B cell (primary cell): ENCODE measurements around the gene EHD3. TPM values are rescaled to one million over a fixed set of nuclear protein-coding genes. Genes with fewer than 3 reads are reported as not detected.
A peak's percentile ranks its signal among the peaks of the same experiment; 100 is the strongest.

ENCODE experiments used
- ATAC-seq: fragments of 200-7000 bp; cut with Tn5 transposase; one replicate; pipeline ENCODE4 v1.10.0; 2021; ENCODE audit warnings: low read depth, mild to moderate bottlenecking, moderate number of reproducible peaks, moderate library complexity
- CTCF ChIA-PET: fragments of 350-600 bp; sonication (Branson Sonifier 250); formaldehyde crosslinking; loops from one replicate; lab custom pipeline; 2021; ENCODE audit warnings: antibody characterized with exemption, inconsistent platforms; lab: Charles Lee
- POLR2A ChIA-PET: fragments of 350-600 bp; sonication (Branson Sonifier 250); formaldehyde crosslinking; loops from one replicate; lab custom pipeline; 2021; ENCODE audit warnings: antibody characterized with exemption; lab: Charles Lee
- DNase-seq: peaks from one replicate; pipeline ENCODE4 v3.0.0; 2013
- H2AFZ ChIP-seq: 2 replicates; pipeline ENCODE4 v1.6.1; 2012; ENCODE audit warnings: mild to moderate bottlenecking, low read depth, low read length; ENCODE audit not compliant: insufficient read depth, poor library complexity, severe bottlenecking
- H3K27ac ChIP-seq, 2 donors: 1 replicate in 1 of 2; 2 replicates in 1 of 2; pipeline ENCODE4 v1.5.1; 2012 to 2013; ENCODE audit warnings: low read length in 2 of 2, mild to moderate bottlenecking in 2 of 2, moderate library complexity in 1 of 2
- H3K27me3 ChIP-seq, 4 experiments: fragments of 200-600 bp in 1 of 4; sonication (generic) in 1 of 4; replicated peaks in 1 of 4; 1 replicate in 2 of 4; 2 replicates in 2 of 4; pipeline versions ENCODE4 v1.6.1 to v1.7.0; 2013 to 2016; ENCODE audit warnings: low read length in 3 of 4, mild to moderate bottlenecking in 2 of 4, mixed read lengths in 1 of 4, moderate library complexity in 1 of 4; ENCODE audit not compliant: insufficient read depth in 4 of 4, control insufficient read depth in 3 of 4; ENCODE audit errors: control extremely low read depth in 1 of 4
- H3K36me3 ChIP-seq, 2 experiments: replicated peaks in 1 of 2; 1 replicate in 1 of 2; 2 replicates in 1 of 2; pipeline versions ENCODE4 v1.6.1 to v1.7.1; 2013; ENCODE audit warnings: low read length in 1 of 2; ENCODE audit not compliant: insufficient read depth in 2 of 2, control insufficient read depth in 1 of 2; ENCODE audit errors: control extremely low read depth in 1 of 2, extremely low read depth in 1 of 2
- H3K4me1 ChIP-seq, 2 donors: fragments of 200-600 bp in 1 of 2; sonication (generic) in 1 of 2; 1 replicate in 1 of 2; 2 replicates in 1 of 2; pipeline versions ENCODE4 v1.5.1 to v1.6.1; 2013 to 2017; ENCODE audit warnings: low read length in 2 of 2; ENCODE audit not compliant: control insufficient read depth in 2 of 2, insufficient read depth in 2 of 2
- H3K4me2 ChIP-seq: replicated peaks from 2 replicates; pipeline ENCODE3; 2012; ENCODE audit warnings: mild to moderate bottlenecking, low read depth, low read length; ENCODE audit not compliant: poor library complexity, severe bottlenecking
- H3K4me3 ChIP-seq, 5 experiments: fragments of 200-600 bp in 1 of 5; sonication (generic) in 1 of 5; 1 replicate in 3 of 5; 2 replicates in 2 of 5; pipeline versions ENCODE4 v1.5.1 to v1.7.0; 2011 to 2016; ENCODE audit warnings: low read length in 4 of 5, mild to moderate bottlenecking in 4 of 5, low read depth in 2 of 5, control low read depth in 1 of 5, moderate library complexity in 1 of 5; ENCODE audit not compliant: insufficient read depth in 1 of 5; ENCODE audit errors: control extremely low read depth in 1 of 5, extremely low read depth in 1 of 5
- H3K79me2 ChIP-seq: fragments of 200-600 bp; sonication (generic); one replicate; pipeline ENCODE4 v1.6.0; 2016; ENCODE audit warnings: low read length; ENCODE audit not compliant: control insufficient read depth, insufficient read depth
- H3K9ac ChIP-seq: fragments of 200-600 bp; sonication (generic); 2 replicates; pipeline ENCODE4 v1.6.1; 2017; ENCODE audit warnings: mild to moderate bottlenecking, low read length, moderate library complexity
- H3K9me3 ChIP-seq, 3 donors: one replicate each; pipeline versions ENCODE4 v1.6.1 to v1.7.1; 2013; ENCODE audit warnings: low read length in 2 of 3; ENCODE audit not compliant: control insufficient read depth in 2 of 3, insufficient read depth in 1 of 3; ENCODE audit errors: control extremely low read depth in 1 of 3
- H4K20me1 ChIP-seq: 2 replicates; pipeline ENCODE4 v1.6.0; 2012; ENCODE audit warnings: mild to moderate bottlenecking, low read length; ENCODE audit not compliant: insufficient read depth, control insufficient read depth, poor library complexity, severe bottlenecking
- H3K27ac Mint-ChIP-seq: one replicate; pipeline ENCODE4 v1.8.0; 2021; ENCODE audit warnings: mixed read lengths
- H3K27me3 Mint-ChIP-seq: one replicate; pipeline ENCODE4 v1.8.0; 2021; ENCODE audit warnings: mixed read lengths
- H3K4me1 Mint-ChIP-seq: one replicate; pipeline ENCODE4 v1.8.0; 2021; ENCODE audit warnings: mixed read lengths
- H3K4me3 Mint-ChIP-seq: one replicate; pipeline ENCODE4 v1.8.0; 2021; ENCODE audit warnings: mixed read lengths
- H3K9me3 Mint-ChIP-seq: one replicate; pipeline ENCODE4 v1.8.0; 2022; ENCODE audit warnings: mixed read lengths; ENCODE audit not compliant: insufficient read depth
- CTCF ChIP-seq: fragments of 200-600 bp; IDR thresholded peaks from one replicate; pipeline ENCODE4 v1.8.0; 2022; ENCODE audit warnings: antibody characterized with exemption, mild to moderate bottlenecking
- EZH2 ChIP-seq: IDR thresholded peaks from 2 replicates; pipeline ENCODE4 v1.6.1; 2012; ENCODE audit warnings: borderline replicate concordance, low read depth, mild to moderate bottlenecking, moderate library complexity, low read length; ENCODE audit not compliant: insufficient read depth, poor library complexity, severe bottlenecking
- WGBS: methylation state at CpG from one replicate; pipeline ENCODE4 v1.1.5; 2013; ENCODE audit warnings: missing lambda C conversion rate; ENCODE audit not compliant: insufficient coverage; 5-methylcytosine and 5-hydroxymethylcytosine counted together
- intact Hi-C: fragments of 100-400 bp; cut with micrococcal nuclease; formaldehyde crosslinking; loops from one replicate; pipeline ENCODE4 v1.10.0; 2022
- polyA plus RNA-seq: library from polyadenylated mRNA; depleted of rRNA; stranded (reverse); fragments of >200 nt; gene quantifications from 2 replicates; pipeline ENCODE4 v1.2.3, GENCODE V29; 2012
- small RNA-seq: library from RNA; depleted of rRNA; stranded (forward); fragments of <200 nt; gene quantifications from one replicate; pipeline ENCODE3, GENCODE V24; 2012; ENCODE audit warnings: low replicate concordance, low read depth; ENCODE audit not compliant: insufficient read length
- total RNA-seq, 2 donors: library from RNA; stranded (reverse); fragments of 120-200 nt in 1 of 2; gene quantifications; 1 replicate in 1 of 2; 2 replicates in 1 of 2; pipeline versions ENCODE4 v1.2.3 to v1.2.4, GENCODE V29; 2013 to 2022

EHD3 gene
- total and polyA plus RNA-seq, 2 donors (not counting 1 experiment from before 2014, with no cell fraction given): 19.0 to 60.5 TPM

DNA sequence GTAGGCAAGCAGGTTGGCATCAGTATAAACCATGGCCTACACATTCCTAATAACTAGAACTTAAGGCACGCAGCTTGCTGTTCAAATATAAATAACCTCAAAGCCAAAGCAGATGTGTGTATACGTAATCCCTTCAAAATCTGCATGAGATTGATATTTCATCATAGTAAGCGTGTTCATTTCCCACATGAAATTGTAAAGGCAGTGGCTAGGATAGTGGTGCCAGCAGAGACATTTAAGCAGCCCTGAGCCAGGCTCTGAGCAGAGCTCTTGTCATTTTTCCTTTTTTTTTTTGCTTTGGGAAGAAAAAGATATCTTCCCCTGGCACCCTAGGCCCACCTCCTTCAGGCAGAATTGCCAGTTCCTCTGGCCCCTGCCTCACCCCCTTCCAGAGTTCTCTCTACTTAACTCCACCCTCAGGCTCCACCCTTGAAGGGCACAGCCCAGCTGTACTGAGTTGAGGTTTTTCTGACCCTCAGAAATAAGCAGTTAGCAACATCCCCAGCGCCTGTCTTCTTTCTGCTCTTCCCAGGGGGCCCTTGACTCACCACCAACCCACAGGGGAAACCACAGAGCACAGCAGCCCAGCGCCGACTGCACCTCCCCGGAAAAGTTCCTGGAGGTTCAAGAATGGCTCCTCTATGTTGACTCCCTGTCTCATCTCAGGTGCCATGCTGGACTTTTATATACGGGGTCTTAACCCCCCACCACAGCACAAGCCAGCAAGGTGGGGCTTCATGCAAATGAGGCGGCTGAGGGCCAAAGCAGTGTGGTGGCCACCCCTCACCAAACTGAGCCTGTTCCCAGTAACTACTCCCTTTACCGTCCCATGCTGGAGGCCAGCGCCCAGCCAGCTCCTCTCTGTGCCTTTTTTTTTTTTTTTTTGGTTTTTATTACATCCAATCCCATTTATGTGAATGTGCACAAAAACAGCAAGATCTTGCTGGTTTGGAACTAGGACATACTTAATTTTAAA lies 84.7 kb downstream of the EHD3 start:
- peak overlapping the region; percentile 58 for H2AFZ ChIP-seq
- H3K9me3 ChIP-seq: no peaks in the 10 kb centered on the region
- POLR2A ChIA-PET: interaction anchor here (0.6 to 2.1 kb wide), 3 partner anchors 16 to 62 kb away, joined by 3 to 11 read pairs (median 5); no protein-coding TSS in a partner anchor
- peak overlapping the region in 1 of 5 experiments; percentile 31 for H3K4me3 ChIP-seq
- peak overlapping the region; percentile 11 for H3K9ac ChIP-seq
- intact Hi-C loops: loop anchor here (1.0 to 5.0 kb wide), 3 partner anchors 60 to 606 kb away; partner anchors contain the start of gene GALNT14
- H3K27me3 Mint-ChIP-seq: no peaks in the 10 kb centered on the region
- CTCF ChIA-PET: interaction anchor here (0.7 to 6.2 kb wide), 11 partner anchors 11 to 1110 kb away, joined by 3 to 59 read pairs (median 3); partner anchors contain the start of gene EHD3
- peak overlapping the region; percentile 59 for H3K4me2 ChIP-seq
- no peaks in the 10 kb centered on the region for H3K9me3 Mint-ChIP-seq
- H3K4me1 Mint-ChIP-seq: peaks cover 51% of the 10 kb centered on the region
- peaks cover 31% of the 10 kb centered on the region in 2 donors for H3K4me1 ChIP-seq
- peak; percentile 92 for ATAC-seq
- no peak for TF ChIP-seq EZH2
- TF ChIP-seq CTCF: no peak
- peak overlapping the region; percentile 11 to 65 for H3K27ac ChIP-seq
- DNase-seq: peak; percentile 47
- H3K27ac Mint-ChIP-seq: peak overlapping the region; percentile 89
- H3K4me3 Mint-ChIP-seq: peak overlapping the region; percentile 67
- WGBS: 5% methylated on average over 6 of the region's 11 CpGs
- H3K27me3 ChIP-seq: no peaks in the 10 kb centered on the region
- no peaks in the 10 kb centered on the region for H3K79me2 ChIP-seq
- no peaks in the 10 kb centered on the region for H3K36me3 ChIP-seq
- H4K20me1 ChIP-seq: no peaks in the 10 kb centered on the region

Small RNA genes within 50 kb of the gene (small RNA-seq; reads per million reads assigned to genes)
- gene RNA5SP90: not detected

Other genes starting within 250 kb of the EHD3 start
- 4.9 and 6.2 TPM in 2 replicates for gene GALNT14, start 95.7 kb upstream of the EHD3 start, total RNA-seq
- gene GALNT14, start 95.7 kb upstream of the EHD3 start, polyA plus RNA-seq: 1.4 and 3.1 TPM in 2 replicates
- gene CAPN14, start 16.6 kb upstream of the EHD3 start, total RNA-seq: 6.0 and 7.8 TPM in 2 replicates
- gene CAPN14, start 16.6 kb upstream of the EHD3 start, polyA plus RNA-seq: 2.2 and 2.5 TPM in 2 replicates
- gene XDH, start 180.6 kb downstream of the EHD3 start, total RNA-seq: not detected in 2 replicates
- not detected in 2 replicates for gene XDH, start 180.6 kb downstream of the EHD3 start, polyA plus RNA-seq